ENCODE results near the gene EYA2.

DNA sequence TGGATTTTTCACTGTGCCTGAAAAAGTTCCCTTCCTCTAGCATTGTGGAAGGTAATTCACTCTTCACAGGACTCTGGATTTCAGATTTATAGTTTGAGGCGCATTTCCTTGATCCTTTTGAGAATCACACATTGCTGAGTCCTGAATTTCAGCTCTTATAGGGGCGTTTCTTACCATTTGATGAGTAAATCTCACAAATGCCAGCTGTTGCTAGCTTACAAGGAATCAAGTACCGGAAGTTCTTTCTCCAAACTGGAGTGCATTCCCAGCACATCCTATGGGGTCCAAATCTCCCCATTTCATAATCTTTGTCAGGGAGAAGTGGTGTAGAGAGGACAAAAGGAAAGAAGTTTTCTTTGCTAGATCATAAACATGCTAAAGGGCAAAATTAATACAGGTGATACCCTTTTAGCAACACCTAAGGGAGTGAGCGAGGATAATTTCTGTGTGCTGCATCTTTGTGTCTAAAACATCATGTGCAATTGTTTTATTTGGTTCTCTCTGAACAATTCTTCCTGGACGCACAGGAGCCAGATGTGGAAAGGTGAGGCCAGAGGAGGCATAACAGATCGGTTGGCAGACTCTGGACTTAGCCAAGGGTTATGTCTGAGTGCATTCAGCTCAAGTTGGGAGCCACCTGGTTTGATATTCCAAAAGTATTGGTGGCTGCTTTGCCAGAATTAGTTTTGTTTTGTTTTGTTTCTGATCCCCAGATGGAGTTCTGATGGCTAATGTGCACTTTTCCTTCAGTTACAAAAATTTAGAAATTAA is 37.4 kb upstream of the EYA2 start:
- TF ChIP-seq, protein P1, sequence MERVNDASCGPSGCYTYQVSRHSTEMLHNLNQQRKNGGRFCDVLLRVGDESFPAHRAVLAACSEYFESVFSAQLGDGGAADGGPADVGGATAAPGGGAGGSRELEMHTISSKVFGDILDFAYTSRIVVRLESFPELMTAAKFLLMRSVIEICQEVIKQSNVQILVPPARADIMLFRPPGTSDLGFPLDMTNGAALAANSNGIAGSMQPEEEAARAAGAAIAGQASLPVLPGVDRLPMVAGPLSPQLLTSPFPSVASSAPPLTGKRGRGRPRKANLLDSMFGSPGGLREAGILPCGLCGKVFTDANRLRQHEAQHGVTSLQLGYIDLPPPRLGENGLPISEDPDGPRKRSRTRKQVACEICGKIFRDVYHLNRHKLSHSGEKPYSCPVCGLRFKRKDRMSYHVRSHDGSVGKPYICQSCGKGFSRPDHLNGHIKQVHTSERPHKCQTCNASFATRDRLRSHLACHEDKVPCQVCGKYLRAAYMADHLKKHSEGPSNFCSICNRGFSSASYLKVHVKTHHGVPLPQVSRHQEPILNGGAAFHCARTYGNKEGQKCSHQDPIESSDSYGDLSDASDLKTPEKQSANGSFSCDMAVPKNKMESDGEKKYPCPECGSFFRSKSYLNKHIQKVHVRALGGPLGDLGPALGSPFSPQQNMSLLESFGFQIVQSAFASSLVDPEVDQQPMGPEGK (CRISPR knock-in tag; IDR thresholded peaks at IDR 0.05; ENCODE audit: borderline replicate concordance): no peak
- TF ChIP-seq ZFP30 (CRISPR knock-in tag; IDR thresholded peaks at IDR 0.05) (no peak), TOX (CRISPR knock-in tag; IDR thresholded peaks at IDR 0.05; ENCODE audit: borderline replicate concordance) (no peak), SNAI2 (CRISPR knock-in tag; IDR thresholded peaks at IDR 0.05) (no peak), RARB (CRISPR knock-in tag; IDR thresholded peaks at IDR 0.05) (no peak), ZNF565 (CRISPR knock-in tag; conservative IDR thresholded peaks at IDR 0.05; ENCODE audit: low read depth) (no peak), ARNTL (CRISPR knock-in tag; IDR thresholded peaks at IDR 0.05; ENCODE audit: borderline replicate concordance, low read depth) (no peak), OSR1 (CRISPR knock-in tag; IDR thresholded peaks at IDR 0.05) (no peak), ZC3H10 (CRISPR knock-in tag; IDR thresholded peaks at IDR 0.05) (no peak), ISL1 (CRISPR knock-in tag; IDR thresholded peaks at IDR 0.05) (no peak), TCF4 (CRISPR knock-in tag; IDR thresholded peaks at IDR 0.05; ENCODE audit: borderline replicate concordance) (no peak)
- TF ChIP-seq, protein P2, sequence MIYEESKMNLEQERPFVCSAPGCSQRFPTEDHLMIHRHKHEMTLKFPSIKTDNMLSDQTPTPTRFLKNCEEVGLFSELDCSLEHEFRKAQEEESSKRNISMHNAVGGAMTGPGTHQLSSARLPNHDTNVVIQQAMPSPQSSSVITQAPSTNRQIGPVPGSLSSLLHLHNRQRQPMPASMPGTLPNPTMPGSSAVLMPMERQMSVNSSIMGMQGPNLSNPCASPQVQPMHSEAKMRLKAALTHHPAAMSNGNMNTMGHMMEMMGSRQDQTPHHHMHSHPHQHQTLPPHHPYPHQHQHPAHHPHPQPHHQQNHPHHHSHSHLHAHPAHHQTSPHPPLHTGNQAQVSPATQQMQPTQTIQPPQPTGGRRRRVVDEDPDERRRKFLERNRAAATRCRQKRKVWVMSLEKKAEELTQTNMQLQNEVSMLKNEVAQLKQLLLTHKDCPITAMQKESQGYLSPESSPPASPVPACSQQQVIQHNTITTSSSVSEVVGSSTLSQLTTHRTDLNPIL (CRISPR knock-in tag; IDR thresholded peaks at IDR 0.05; ENCODE audit: low read depth): no peak
- TF ChIP-seq, protein P3, sequence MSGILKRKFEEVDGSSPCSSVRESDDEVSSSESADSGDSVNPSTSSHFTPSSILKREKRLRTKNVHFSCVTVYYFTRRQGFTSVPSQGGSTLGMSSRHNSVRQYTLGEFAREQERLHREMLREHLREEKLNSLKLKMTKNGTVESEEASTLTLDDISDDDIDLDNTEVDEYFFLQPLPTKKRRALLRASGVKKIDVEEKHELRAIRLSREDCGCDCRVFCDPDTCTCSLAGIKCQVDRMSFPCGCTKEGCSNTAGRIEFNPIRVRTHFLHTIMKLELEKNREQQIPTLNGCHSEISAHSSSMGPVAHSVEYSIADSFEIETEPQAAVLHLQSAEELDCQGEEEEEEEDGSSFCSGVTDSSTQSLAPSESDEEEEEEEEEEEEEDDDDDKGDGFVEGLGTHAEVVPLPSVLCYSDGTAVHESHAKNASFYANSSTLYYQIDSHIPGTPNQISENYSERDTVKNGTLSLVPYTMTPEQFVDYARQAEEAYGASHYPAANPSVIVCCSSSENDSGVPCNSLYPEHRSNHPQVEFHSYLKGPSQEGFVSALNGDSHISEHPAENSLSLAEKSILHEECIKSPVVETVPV (CRISPR knock-in tag; IDR thresholded peaks at IDR 0.05): no peak
- TF ChIP-seq, protein P4, sequence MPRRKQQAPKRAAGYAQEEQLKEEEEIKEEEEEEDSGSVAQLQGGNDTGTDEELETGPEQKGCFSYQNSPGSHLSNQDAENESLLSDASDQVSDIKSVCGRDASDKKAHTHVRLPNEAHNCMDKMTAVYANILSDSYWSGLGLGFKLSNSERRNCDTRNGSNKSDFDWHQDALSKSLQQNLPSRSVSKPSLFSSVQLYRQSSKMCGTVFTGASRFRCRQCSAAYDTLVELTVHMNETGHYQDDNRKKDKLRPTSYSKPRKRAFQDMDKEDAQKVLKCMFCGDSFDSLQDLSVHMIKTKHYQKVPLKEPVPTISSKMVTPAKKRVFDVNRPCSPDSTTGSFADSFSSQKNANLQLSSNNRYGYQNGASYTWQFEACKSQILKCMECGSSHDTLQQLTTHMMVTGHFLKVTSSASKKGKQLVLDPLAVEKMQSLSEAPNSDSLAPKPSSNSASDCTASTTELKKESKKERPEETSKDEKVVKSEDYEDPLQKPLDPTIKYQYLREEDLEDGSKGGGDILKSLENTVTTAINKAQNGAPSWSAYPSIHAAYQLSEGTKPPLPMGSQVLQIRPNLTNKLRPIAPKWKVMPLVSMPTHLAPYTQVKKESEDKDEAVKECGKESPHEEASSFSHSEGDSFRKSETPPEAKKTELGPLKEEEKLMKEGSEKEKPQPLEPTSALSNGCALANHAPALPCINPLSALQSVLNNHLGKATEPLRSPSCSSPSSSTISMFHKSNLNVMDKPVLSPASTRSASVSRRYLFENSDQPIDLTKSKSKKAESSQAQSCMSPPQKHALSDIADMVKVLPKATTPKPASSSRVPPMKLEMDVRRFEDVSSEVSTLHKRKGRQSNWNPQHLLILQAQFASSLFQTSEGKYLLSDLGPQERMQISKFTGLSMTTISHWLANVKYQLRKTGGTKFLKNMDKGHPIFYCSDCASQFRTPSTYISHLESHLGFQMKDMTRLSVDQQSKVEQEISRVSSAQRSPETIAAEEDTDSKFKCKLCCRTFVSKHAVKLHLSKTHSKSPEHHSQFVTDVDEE (CRISPR knock-in tag; IDR thresholded peaks at IDR 0.05): no peak

Data from SK-N-SH treated with all-trans-retinoic acid at 6 μM for 48 hours (cell line).